Neuronal stem cell (in vitro differentiated cells): Measurements from ENCODE around the gene TMCC3.

Experiments
- DNase-seq: peaks from one replicate; pipeline ENCODE4 v3.0.0-alpha.2; 2013; ENCODE audit warnings: low spot score
- H2AFZ ChIP-seq: one replicate; pipeline ENCODE4 v1.6.1; 2013; ENCODE audit warnings: mild to moderate bottlenecking, low read length, inconsistent platforms
- H2AK5ac ChIP-seq: 2 replicates; pipeline ENCODE4 v1.6.1; 2013; ENCODE audit warnings: low read depth, mild to moderate bottlenecking, inconsistent platforms, low read length, moderate library complexity, mixed read lengths
- H2BK120ac ChIP-seq: 2 replicates; pipeline ENCODE4 v1.6.1; 2013; ENCODE audit warnings: low read depth, mild to moderate bottlenecking, inconsistent platforms, low read length, moderate library complexity, mixed read lengths
- H2BK12ac ChIP-seq: one replicate; pipeline ENCODE4 v1.6.1; 2013; ENCODE audit warnings: low read length, inconsistent platforms
- H2BK15ac ChIP-seq: 2 replicates; pipeline ENCODE4 v1.6.1; 2013; ENCODE audit warnings: mild to moderate bottlenecking, low read length, inconsistent platforms, mixed read lengths
- H2BK5ac ChIP-seq: one replicate; pipeline ENCODE4 v1.6.1; 2013; ENCODE audit warnings: inconsistent platforms, mild to moderate bottlenecking, low read length, moderate library complexity
- H3K14ac ChIP-seq: one replicate; pipeline ENCODE4 v1.6.1; 2013; ENCODE audit warnings: low read length, inconsistent platforms
- H3K18ac ChIP-seq: 2 replicates; pipeline ENCODE4 v1.6.1; 2013; ENCODE audit warnings: low read length, inconsistent platforms
- H3K23ac ChIP-seq: 2 replicates; pipeline ENCODE4 v1.6.1; 2013; ENCODE audit warnings: low read depth, mild to moderate bottlenecking, mixed read lengths, low read length, inconsistent platforms; ENCODE audit not compliant: poor library complexity
- H3K27ac ChIP-seq: replicated peaks from 3 replicates; pipeline ENCODE4 v1.5.1; 2013; ENCODE audit warnings: low read length, inconsistent platforms
- H3K27me3 ChIP-seq, 3 experiments: 2 replicates each; pipeline ENCODE4 v1.6.1; 2013; ENCODE audit warnings: low read length in 3 of 3, mild to moderate bottlenecking in 2 of 3, inconsistent platforms in 1 of 3, low read depth in 1 of 3, mixed read lengths in 1 of 3, moderate library complexity in 1 of 3; ENCODE audit not compliant: control insufficient read depth in 3 of 3, insufficient read depth in 3 of 3
- H3K36me3 ChIP-seq, 2 donors: replicated peaks in 1 of 2; 2 replicates each; pipeline ENCODE4 v1.6.1; 2013; ENCODE audit warnings: low read length in 2 of 2; ENCODE audit not compliant: control insufficient read depth in 2 of 2, insufficient read depth in 2 of 2
- H3K4ac ChIP-seq: 2 replicates; pipeline ENCODE4 v1.6.1; 2013; ENCODE audit warnings: inconsistent platforms, mild to moderate bottlenecking, low read length, moderate library complexity
- H3K4me1 ChIP-seq, 2 donors: 1 replicate in 1 of 2; 2 replicates in 1 of 2; pipeline ENCODE4 v1.6.1; 2013; ENCODE audit warnings: low read length in 2 of 2, low read depth in 1 of 2; ENCODE audit not compliant: control insufficient read depth in 2 of 2, insufficient read depth in 1 of 2
- H3K4me2 ChIP-seq: one replicate; pipeline ENCODE4 v1.6.1; 2013; ENCODE audit warnings: mild to moderate bottlenecking, low read length, inconsistent platforms; ENCODE audit not compliant: insufficient read depth, poor library complexity, severe bottlenecking
- H3K4me3 ChIP-seq, 2 donors: 2 replicates each; pipeline ENCODE4 v1.5.1; 2013; ENCODE audit warnings: low read length in 2 of 2, mild to moderate bottlenecking in 2 of 2, inconsistent platforms in 1 of 2, moderate library complexity in 1 of 2
- H3K79me1 ChIP-seq: one replicate; pipeline ENCODE4 v1.6.1; 2013; ENCODE audit warnings: low read depth, mild to moderate bottlenecking, inconsistent platforms, low read length, moderate library complexity
- H3K9ac ChIP-seq: one replicate; pipeline ENCODE4 v1.6.1; 2013; ENCODE audit warnings: mild to moderate bottlenecking, low read depth, low read length, inconsistent platforms; ENCODE audit not compliant: poor library complexity
- H3K9me3 ChIP-seq, 2 donors: replicated peaks in 1 of 2; 2 replicates each; pipeline versions ENCODE3 to v1.6.1; 2013; ENCODE audit warnings: low read length in 2 of 2, mild to moderate bottlenecking in 2 of 2, inconsistent platforms in 1 of 2, low read depth in 1 of 2, mixed read lengths in 1 of 2, moderate library complexity in 1 of 2; ENCODE audit not compliant: control insufficient read depth in 2 of 2, insufficient read depth in 1 of 2
- H4K8ac ChIP-seq: one replicate; pipeline ENCODE4 v1.6.1; 2013; ENCODE audit warnings: low read depth, mild to moderate bottlenecking, inconsistent platforms, low read length, moderate library complexity
- H4K91ac ChIP-seq: one replicate; pipeline ENCODE4 v1.6.1; 2013; ENCODE audit warnings: low read length, low read depth, mild to moderate bottlenecking, inconsistent platforms; ENCODE audit not compliant: poor library complexity
- WGBS, 2 donors: extraction: QIAGEN DNeasy Blood & Tissue Kit; methylation state at CpG; one replicate each; pipeline ENCODE4 v1.1.7; 2013; ENCODE audit warnings: missing lambda C conversion rate in 2 of 2, mixed read lengths in 1 of 2; ENCODE audit not compliant: insufficient read length in 2 of 2, insufficient replicate concordance in 1 of 2; ENCODE audit errors: extremely low coverage in 2 of 2; 5-methylcytosine and 5-hydroxymethylcytosine counted together

The TMCC3 gene

DNA sequence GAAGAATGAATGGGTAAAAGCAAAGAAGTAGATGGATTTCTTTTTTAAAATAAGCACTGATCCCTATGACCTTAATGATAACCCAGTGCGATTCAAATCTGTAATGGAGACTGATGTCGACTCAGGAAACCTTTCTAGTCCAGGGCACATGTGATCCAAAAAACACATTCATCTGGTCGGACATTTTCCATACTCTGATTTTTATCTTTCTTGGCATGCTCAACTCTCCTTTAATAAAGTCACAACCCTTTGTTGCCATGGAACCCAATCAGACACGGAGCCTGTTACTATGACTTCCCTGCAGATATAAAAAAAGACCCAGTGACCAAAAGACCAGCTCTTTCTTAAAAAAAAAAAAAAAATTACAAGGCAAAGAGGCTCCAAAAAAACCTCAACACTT is 27.9 kb downstream of the TMCC3 start:
- Histone ChIP-seq H3K18ac (no peak overlapping the region), H2BK12ac (no peak overlapping the region), H3K9me3 (no peaks in the 10 kb centered on the region), H3K4me1 (peaks cover 0 to 3% of the 10 kb centered on the region in 2 donors), H2BK15ac (no peak overlapping the region), H3K27me3 (no peaks in the 10 kb centered on the region), H3K79me1 (no peaks in the 10 kb centered on the region), H3K4ac (no peak overlapping the region), H3K4me3 (no peak overlapping the region), H3K4me2 (no peak overlapping the region), H4K8ac (no peak overlapping the region), H3K9ac (no peak overlapping the region), H2BK120ac (no peak overlapping the region), H3K36me3 (no peaks in the 10 kb centered on the region), H3K23ac (no peak overlapping the region), H2BK5ac (no peak overlapping the region), H2AFZ (no peak overlapping the region), H4K91ac (no peak overlapping the region), H2AK5ac (no peak overlapping the region), H3K27ac (no peak overlapping the region), H3K14ac (no peak overlapping the region)
- no peak for DNase-seq
- no CpG with 5 or more reads among the region's 4 CpGs for WGBS, 2 donors

DNA sequence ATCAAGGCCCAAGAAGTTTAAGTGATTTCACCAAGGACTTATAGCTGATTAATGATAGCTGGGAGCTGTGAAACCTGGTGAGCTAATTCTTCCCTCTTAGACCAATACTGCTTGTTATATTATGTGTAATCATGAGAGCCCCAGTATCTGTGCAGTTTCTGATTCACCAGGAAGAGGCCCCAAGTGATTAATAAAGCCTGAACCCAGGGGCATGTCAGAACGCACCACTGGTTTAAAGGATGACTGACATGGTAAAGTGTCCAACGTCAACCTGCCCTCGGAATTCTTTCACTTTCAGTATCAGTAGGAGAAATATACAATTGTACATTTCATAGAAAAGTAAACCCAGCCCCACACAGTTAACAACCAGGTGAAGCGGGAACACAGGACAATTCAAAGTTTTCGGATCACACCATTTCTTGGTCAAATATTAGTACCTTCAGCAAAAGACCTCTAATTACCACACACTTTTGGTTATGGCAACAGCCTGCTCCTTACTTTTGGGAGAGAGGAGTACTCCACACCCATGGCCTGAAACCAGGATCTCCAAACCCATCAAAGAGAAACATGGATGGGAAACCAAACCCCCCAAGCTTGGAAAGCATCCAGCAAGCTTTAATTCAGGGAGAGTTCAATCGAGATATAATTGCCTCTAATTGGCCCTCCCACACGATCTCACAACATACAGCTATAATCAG is 28.5 kb downstream of the TMCC3 start:
- Histone ChIP-seq H3K27ac (no peak overlapping the region), H3K23ac (no peak overlapping the region), H3K18ac (no peak overlapping the region), H3K4me3 (no peak overlapping the region), H3K14ac (no peak overlapping the region), H3K4me2 (no peak overlapping the region), H3K4ac (no peak overlapping the region), H4K8ac (no peak overlapping the region), H2BK15ac (no peak overlapping the region), H3K4me1 (peaks cover 3 to 4% of the 10 kb centered on the region in 2 donors), H2AFZ (peak overlapping the region; percentile 24), H2BK5ac (no peak overlapping the region), H3K79me1 (no peaks in the 10 kb centered on the region), H3K36me3 (no peaks in the 10 kb centered on the region), H2AK5ac (no peak overlapping the region), H3K9me3 (no peaks in the 10 kb centered on the region), H2BK12ac (no peak overlapping the region), H3K9ac (no peak overlapping the region), H2BK120ac (no peak overlapping the region), H3K27me3 (no peaks in the 10 kb centered on the region), H4K91ac (no peak overlapping the region)
- no peak for DNase-seq
- no CpG with 5 or more reads among the region's 7 CpGs for WGBS, 2 donors

DNA sequence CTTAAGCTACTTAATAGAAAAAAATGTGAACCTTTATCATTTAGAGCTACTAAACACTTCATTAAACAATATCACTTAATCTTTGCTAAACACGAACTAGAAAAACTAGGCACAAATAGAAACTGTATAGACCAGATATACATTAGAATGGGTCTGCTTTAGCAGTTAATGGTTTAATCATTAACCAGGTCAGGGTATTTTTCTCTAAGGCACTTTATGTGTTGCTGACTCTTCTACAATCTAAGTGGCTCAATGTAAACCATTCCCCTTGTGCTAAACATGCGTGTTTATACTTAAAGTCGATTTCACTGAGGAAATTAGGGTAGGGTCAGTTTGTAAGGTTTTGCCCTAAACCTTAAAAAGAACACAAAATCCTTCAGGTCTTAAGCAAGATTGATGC is 29.7 kb downstream of the TMCC3 start:
- Histone ChIP-seq H3K4me1 (peaks cover 10 to 16% of the 10 kb centered on the region in 2 donors), H3K36me3 (no peaks in the 10 kb centered on the region), H2BK15ac (no peak overlapping the region), H2AK5ac (no peak overlapping the region), H3K27me3 (no peaks in the 10 kb centered on the region), H3K4ac (no peak overlapping the region), H3K9me3 (no peaks in the 10 kb centered on the region), H2AFZ (no peak overlapping the region), H3K9ac (no peak overlapping the region), H4K8ac (no peak overlapping the region), H2BK5ac (no peak overlapping the region), H3K14ac (no peak overlapping the region), H3K79me1 (no peaks in the 10 kb centered on the region), H3K4me3 (no peak overlapping the region), H3K18ac (no peak overlapping the region), H2BK120ac (no peak overlapping the region), H2BK12ac (no peak overlapping the region), H3K27ac (no peak overlapping the region), H3K23ac (no peak overlapping the region), H4K91ac (no peak overlapping the region), H3K4me2 (no peak overlapping the region)
- WGBS, 2 donors, result no CpG with 5 or more reads among the region's 3 CpGs
- DNase-seq, result no peak

DNA sequence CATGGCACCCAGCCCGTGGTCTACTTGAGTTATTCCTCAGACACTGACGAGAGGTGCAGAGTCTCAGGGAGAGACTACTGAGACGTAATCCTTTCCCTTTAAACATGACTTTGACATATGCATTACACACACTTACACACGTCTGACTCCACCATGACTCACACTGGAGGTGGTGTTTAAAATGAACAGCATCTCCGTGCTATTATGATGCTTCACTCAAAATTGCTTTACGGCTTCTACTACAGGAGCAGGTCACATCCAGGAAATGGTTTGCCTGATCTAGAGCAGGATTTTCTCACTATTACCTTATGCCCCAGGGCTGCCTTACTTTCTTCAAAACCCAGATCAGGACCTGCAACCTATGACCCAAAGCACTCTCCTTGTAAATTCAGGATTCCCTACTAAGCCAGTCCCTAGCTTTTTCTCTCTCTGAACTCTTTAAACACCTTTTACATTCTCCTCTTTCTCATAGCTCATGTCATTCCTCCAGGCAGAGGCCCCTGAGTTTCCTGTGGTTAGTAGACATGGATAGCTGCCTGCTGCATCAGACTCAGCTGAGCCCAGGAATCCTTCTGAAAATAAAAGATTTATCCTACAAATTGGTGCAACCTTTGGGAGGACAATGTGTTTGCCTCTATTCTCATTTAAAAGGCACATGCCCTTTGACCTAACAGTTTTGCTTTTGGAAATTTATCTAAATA is 31.2 kb downstream of the TMCC3 start:
- no peak overlapping the region for H2BK15ac ChIP-seq
- no peak overlapping the region for H2BK120ac ChIP-seq
- no peak overlapping the region for H3K27ac ChIP-seq
- no peak overlapping the region for H3K4me2 ChIP-seq
- H3K9ac ChIP-seq, result no peak overlapping the region
- DNase-seq, result no peak
- no peak overlapping the region for H2BK5ac ChIP-seq
- no peak overlapping the region for H4K91ac ChIP-seq
- no peak overlapping the region for H3K4me3 ChIP-seq
- H3K23ac ChIP-seq, result no peak overlapping the region
- no peak overlapping the region for H2BK12ac ChIP-seq
- H3K9me3 ChIP-seq, result no peaks in the 10 kb centered on the region
- H3K18ac ChIP-seq, result no peak overlapping the region
- H3K27me3 ChIP-seq, result no peaks in the 10 kb centered on the region
- peak overlapping the region; percentile 26 for H2AFZ ChIP-seq
- H3K79me1 ChIP-seq, result no peaks in the 10 kb centered on the region
- H4K8ac ChIP-seq, result no peak overlapping the region
- H3K4me1 ChIP-seq, result peaks cover 18 to 25% of the 10 kb centered on the region in 2 donors
- no CpG with 5 or more reads among the region's 6 CpGs for WGBS, 2 donors
- H3K4ac ChIP-seq, result no peak overlapping the region
- H3K36me3 ChIP-seq, result no peaks in the 10 kb centered on the region
- no peak overlapping the region for H2AK5ac ChIP-seq
- no peak overlapping the region for H3K14ac ChIP-seq
